IMR-90 (cell line): ENCODE results near the gene OR8D1. TPM values are rescaled to one million over a fixed set of nuclear protein-coding genes. Genes with fewer than 3 reads are reported as not detected.

Source experiments
- ATAC-seq: fragments of 200-7000 bp; cut with Tn5 transposase; 2 replicates; pipeline ENCODE4 v1.9.1; 2020; ENCODE audit warnings: low read depth, mild to moderate bottlenecking, moderate library complexity
- BruUV-seq: library from RNA; stranded (reverse); fragments of 400-500 nt; replicated peaks from 2 replicates; lab custom pipeline; 2021; lab: Mats Ljungman, UMichigan
- CTCF ChIA-PET: fragments of 300-600 bp; formaldehyde crosslinking; extraction: SDS; loops from one replicate; lab custom pipeline; 2021; ENCODE audit warnings: antibody characterized with exemption; lab: Yijun Ruan, JAX
- POLR2A ChIA-PET: fragments of 300-600 bp; sonication (Branson Sonifier 250); formaldehyde crosslinking; loops from one replicate; lab custom pipeline; 2022; ENCODE audit warnings: antibody characterized with exemption; ENCODE audit not compliant: unreplicated experiment; lab: Charles Lee
- DNase-seq: peaks from one replicate; pipeline ENCODE4 v3.0.0; 2013
- H2AFZ ChIP-seq: replicated peaks from 2 replicates; pipeline ENCODE3; 2013; ENCODE audit warnings: low read length, mild to moderate bottlenecking; ENCODE audit not compliant: poor library complexity
- H2AK5ac ChIP-seq: 2 replicates; pipeline ENCODE4 v1.6.1; 2013; ENCODE audit warnings: low read depth, low read length, inconsistent platforms
- H2AK9ac ChIP-seq: replicated peaks from 2 replicates; pipeline ENCODE3; 2013; ENCODE audit warnings: mild to moderate bottlenecking, low read depth, low read length, moderate library complexity; ENCODE audit not compliant: poor library complexity
- H2BK120ac ChIP-seq: 2 replicates; pipeline ENCODE4 v1.6.1; 2013; ENCODE audit warnings: low read depth, low read length, inconsistent platforms
- H2BK15ac ChIP-seq: 3 replicates; pipeline ENCODE4 v1.6.1; 2013; ENCODE audit warnings: low read depth, low read length, inconsistent platforms
- H2BK20ac ChIP-seq: 2 replicates; pipeline ENCODE4 v1.6.1; 2013; ENCODE audit warnings: low read depth, mild to moderate bottlenecking, inconsistent platforms, low read length, moderate library complexity
- H2BK5ac ChIP-seq: 2 replicates; pipeline ENCODE4 v1.6.1; 2013; ENCODE audit warnings: mild to moderate bottlenecking, low read depth, low read length, inconsistent platforms; ENCODE audit not compliant: poor library complexity, severe bottlenecking
- H3K14ac ChIP-seq: replicated peaks from 2 replicates; pipeline ENCODE4 v1.6.1; 2013; ENCODE audit warnings: low read depth, low read length, inconsistent platforms
- H3K18ac ChIP-seq: 2 replicates; pipeline ENCODE4 v1.6.1; 2013; ENCODE audit warnings: low read depth, low read length, control low read depth
- H3K23ac ChIP-seq: 2 replicates; pipeline ENCODE4 v1.6.1; 2013; ENCODE audit warnings: low read depth, low read length, inconsistent platforms
- H3K27ac ChIP-seq: 2 replicates; pipeline ENCODE4 v1.5.1; 2013; ENCODE audit warnings: mild to moderate bottlenecking, control low read depth, low read length; ENCODE audit not compliant: insufficient read depth
- H3K27me3 ChIP-seq: 2 replicates; pipeline ENCODE4 v1.6.1; 2013; ENCODE audit warnings: low read length; ENCODE audit not compliant: control insufficient read depth, insufficient read depth
- H3K36me3 ChIP-seq: 2 replicates; pipeline ENCODE4 v1.6.1; 2013; ENCODE audit warnings: low read length, mixed read lengths; ENCODE audit not compliant: control insufficient read depth, insufficient read depth
- H3K4ac ChIP-seq: 2 replicates; pipeline ENCODE4 v1.6.1; 2013; ENCODE audit warnings: low read depth, low read length, inconsistent platforms
- H3K4me1 ChIP-seq: 2 replicates; pipeline ENCODE4 v1.6.1; 2013; ENCODE audit warnings: low read length, mixed read lengths; ENCODE audit not compliant: control insufficient read depth, insufficient read depth
- H3K4me2 ChIP-seq: 2 replicates; pipeline ENCODE4 v1.6.1; 2013; ENCODE audit warnings: low read depth, mild to moderate bottlenecking, control low read depth, low read length, moderate library complexity
- H3K4me3 ChIP-seq: 2 replicates; pipeline ENCODE4 v1.5.1; 2013; ENCODE audit warnings: low read depth, mild to moderate bottlenecking, control low read depth, low read length, moderate library complexity; ENCODE audit not compliant: insufficient read depth
- H3K56ac ChIP-seq: 2 replicates; pipeline ENCODE4 v1.6.1; 2013; ENCODE audit warnings: low read length, inconsistent platforms; ENCODE audit not compliant: insufficient read depth; ENCODE audit errors: extremely low read depth
- H3K79me1 ChIP-seq, 2 experiments: 2 replicates each; pipeline ENCODE4 v1.6.1; 2013; ENCODE audit warnings: low read length in 2 of 2, inconsistent platforms in 1 of 2, low read depth in 1 of 2
- H3K9ac ChIP-seq: 2 replicates; pipeline ENCODE4 v1.6.1; 2013; ENCODE audit warnings: low read depth, low read length, control low read depth
- H3K9me1 ChIP-seq: 2 replicates; pipeline ENCODE4 v1.6.1; 2013; ENCODE audit warnings: low read length, inconsistent platforms; ENCODE audit not compliant: insufficient read depth
- H3K9me3 ChIP-seq: 2 replicates; pipeline ENCODE4 v1.6.1; 2013; ENCODE audit warnings: low read length; ENCODE audit not compliant: control insufficient read depth, insufficient read depth
- H4K20me1 ChIP-seq: 2 replicates; pipeline ENCODE4 v1.6.1; 2013; ENCODE audit warnings: low read length, inconsistent platforms; ENCODE audit not compliant: insufficient read depth
- H4K5ac ChIP-seq: 2 replicates; pipeline ENCODE4 v1.6.1; 2013; ENCODE audit warnings: mild to moderate bottlenecking, low read depth, low read length, control low read depth
- H4K8ac ChIP-seq, 2 experiments: 2 replicates each; pipeline ENCODE4 v1.6.1; 2013; ENCODE audit warnings: low read depth in 2 of 2, low read length in 2 of 2, control low read depth in 1 of 2, inconsistent platforms in 1 of 2
- H4K91ac ChIP-seq: 2 replicates; pipeline ENCODE4 v1.6.1; 2013; ENCODE audit warnings: low read depth, low read length, inconsistent platforms; ENCODE audit not compliant: insufficient read depth
- RAD21 ChIP-seq: IDR thresholded peaks from 2 replicates; pipeline ENCODE4 v1.6.1; 2012; ENCODE audit warnings: low read length, improper control_type of control experiment
- dilution Hi-C: fragments of 300-500 bp; cut with HindIII; formaldehyde crosslinking; loops from one replicate; pipeline ENCODE4 v1.14.3; 2018; ENCODE audit warnings: low sequenced_read_pairs; ENCODE audit not compliant: unreplicated experiment
- in situ Hi-C: fragments of 300-500 bp; cut with MboI; formaldehyde crosslinking; loops from 3 replicates; pipeline ENCODE4 v1.14.3; 2019; ENCODE audit warnings: low sequenced_read_pairs, inconsistent platforms, mixed read lengths
- intact Hi-C: fragments of 100-400 bp; cut with micrococcal nuclease; formaldehyde crosslinking; loops from 2 replicates; pipeline ENCODE4 v1.10.0; 2022
- polyA plus RNA-seq, 3 experiments: library from polyadenylated mRNA; depleted of rRNA; stranded (reverse); fragments of >200 nt; gene quantifications; 2 replicates each; pipeline ENCODE4 v1.2.3, GENCODE V29; 2012; ENCODE audit warnings: low replicate concordance in 1 of 3
- total RNA-seq: library from RNA; depleted of rRNA; stranded (reverse); fragments of >200 nt; gene quantifications from 2 replicates; pipeline ENCODE4 v1.2.3, GENCODE V29; 2012

The OR8D1 gene
- total and polyA plus RNA-seq, 2 of the 4 experiments (the other 2 are of a cell fraction), result not detected

DNA sequence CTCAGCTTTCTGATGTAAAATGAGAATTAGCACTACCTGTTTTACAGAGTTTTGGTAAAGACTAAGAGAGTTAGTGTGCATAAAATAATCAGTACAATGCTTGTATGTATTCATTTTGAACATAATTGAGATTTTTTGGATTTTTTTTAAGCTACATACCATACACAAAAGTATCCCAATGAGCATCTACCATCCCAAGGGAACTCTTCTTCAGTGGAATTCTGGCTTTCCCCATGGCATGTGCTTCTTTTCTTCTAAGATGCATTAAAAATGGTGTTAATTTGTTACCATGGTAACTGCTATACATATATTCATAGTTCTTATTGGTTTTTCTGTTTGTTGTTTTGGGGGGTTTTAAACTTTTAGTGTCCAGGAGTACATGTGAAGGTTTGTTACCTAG lies 17.7 kb downstream of the OR8D1 start:
- no peak overlapping the region for H2BK120ac ChIP-seq
- DNase-seq (no peak), ATAC-seq (no peak; the same call in 1 of the 2 replicates)
- no peaks in the 10 kb centered on the region for H3K4me1 ChIP-seq
- H3K23ac ChIP-seq, result no peak overlapping the region
- H2AFZ ChIP-seq, result no peak overlapping the region
- no peak overlapping the region for H2BK20ac ChIP-seq
- H3K14ac ChIP-seq, result no peak overlapping the region
- H4K20me1 ChIP-seq, result no peaks in the 10 kb centered on the region
- H3K36me3 ChIP-seq, result no peaks in the 10 kb centered on the region
- intact Hi-C loops (no loop called here), dilution Hi-C loops (no loop called here), in situ Hi-C loops (no loop called here)
- ChIA-PET POLR2A (interaction anchor here (0.6 kb wide), 1 partner anchor 1297 kb away, joined by 3 read pairs; the partner anchor contains the start of gene STT3A), CTCF (interaction anchor here (0.5 kb wide), 1 partner anchor 75 kb away, joined by 3 read pairs; no protein-coding TSS in a partner anchor)
- H3K56ac ChIP-seq, result no peak overlapping the region
- no peak overlapping the region for H2BK15ac ChIP-seq
- H4K8ac ChIP-seq, result no peak overlapping the region
- no peaks in the 10 kb centered on the region for H3K9me1 ChIP-seq
- no peaks in the 10 kb centered on the region for H3K79me1 ChIP-seq
- H3K27ac ChIP-seq, result no peak overlapping the region
- H2AK5ac ChIP-seq, result no peak overlapping the region
- H3K9ac ChIP-seq, result no peak overlapping the region
- H2AK9ac ChIP-seq, result no peak overlapping the region
- H3K18ac ChIP-seq, result no peak overlapping the region; the same call in 1 of the 2 replicates
- H3K4me2 ChIP-seq, result no peak overlapping the region; the same call in 1 of the 2 replicates
- no peak overlapping the region for H3K4me3 ChIP-seq
- no peak for TF ChIP-seq RAD21
- H3K4ac ChIP-seq, result no peak overlapping the region
- no peak overlapping the region for H4K91ac ChIP-seq
- H2BK5ac ChIP-seq, result no peak overlapping the region
- no peaks in the 10 kb centered on the region; the same call in 1 of the 2 replicates for H3K9me3 ChIP-seq
- no peaks in the 10 kb centered on the region for H3K27me3 ChIP-seq
- no TSS peak for BruUV-seq
- no peak overlapping the region for H4K5ac ChIP-seq
